Measurements from ENCODE around the gene CPN2.

DNA sequence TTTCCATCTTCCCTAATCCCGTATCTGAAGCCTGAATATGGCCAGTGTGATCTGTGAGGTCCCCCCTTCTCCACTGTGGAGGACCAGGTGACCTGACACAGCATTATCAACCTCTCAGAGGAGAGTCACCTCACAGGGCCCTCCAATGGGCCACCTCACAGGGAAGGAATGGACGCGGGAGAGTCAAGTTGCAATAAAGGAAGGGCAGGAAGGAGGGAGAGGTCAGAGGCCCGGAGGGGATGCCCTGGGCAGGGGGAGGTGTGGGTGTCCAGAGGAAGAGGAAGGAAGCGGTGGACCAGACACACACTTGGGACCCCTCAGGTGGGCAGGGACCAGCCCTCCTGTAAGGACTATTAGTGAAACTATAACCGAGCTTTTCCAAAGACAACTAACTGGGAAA, 33.0 kb upstream of the CPN2 start:
- TF ChIP-seq GATA2 (IDR thresholded peaks at IDR 0.05; ENCODE audit: low read depth, low read length), result no peak
- TF ChIP-seq GATA3 (IDR thresholded peaks at IDR 0.05; ENCODE audit: low read depth, low read length), result no peak
